Keratinocyte (primary cell): ENCODE measurements around the gene HUS1B.

Source experiments
- EZH2 ChIP-seq: IDR thresholded peaks from one replicate; pipeline ENCODE4 v1.6.1; 2012; ENCODE audit warnings: inconsistent platforms, mild to moderate bottlenecking, low read length, moderate library complexity
- TF ChIP-seq, protein P1 (sequence below), 3 experiments: IDR thresholded peaks in 1 of 3; conservative IDR thresholded peaks in 1 of 3; optimal IDR thresholded peaks in 1 of 3; 2 replicates in 2 of 3; 3 replicates in 1 of 3; pipeline versions ENCODE3 to v1.5.1; 2011; ENCODE audit warnings: low read length in 3 of 3, mild to moderate bottlenecking in 3 of 3, moderate library complexity in 2 of 3, control low read depth in 1 of 3, inconsistent platforms in 1 of 3; ENCODE audit not compliant: insufficient read depth in 2 of 3; ENCODE audit errors: extremely low read depth in 1 of 3

DNA sequence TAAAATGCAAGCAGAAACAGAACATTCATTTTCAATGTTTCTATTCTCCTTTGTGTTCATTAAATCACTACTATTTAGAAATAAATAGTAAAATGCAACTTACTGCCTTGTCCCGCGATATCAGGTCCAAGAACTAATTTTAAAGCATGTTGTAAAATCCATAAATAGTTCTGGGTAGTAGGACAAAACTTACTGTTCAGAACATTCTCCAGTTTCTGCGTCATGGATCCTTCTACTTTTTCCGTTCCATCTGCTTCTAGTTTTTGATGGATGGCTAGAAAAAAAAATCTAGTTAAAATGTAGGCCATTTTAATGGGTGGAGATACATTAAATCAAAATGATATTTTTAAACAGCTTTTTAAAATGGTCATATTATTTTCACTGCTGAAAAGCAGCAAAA, 47.0 kb downstream of the HUS1B start:
- TF ChIP-seq, protein P1, sequence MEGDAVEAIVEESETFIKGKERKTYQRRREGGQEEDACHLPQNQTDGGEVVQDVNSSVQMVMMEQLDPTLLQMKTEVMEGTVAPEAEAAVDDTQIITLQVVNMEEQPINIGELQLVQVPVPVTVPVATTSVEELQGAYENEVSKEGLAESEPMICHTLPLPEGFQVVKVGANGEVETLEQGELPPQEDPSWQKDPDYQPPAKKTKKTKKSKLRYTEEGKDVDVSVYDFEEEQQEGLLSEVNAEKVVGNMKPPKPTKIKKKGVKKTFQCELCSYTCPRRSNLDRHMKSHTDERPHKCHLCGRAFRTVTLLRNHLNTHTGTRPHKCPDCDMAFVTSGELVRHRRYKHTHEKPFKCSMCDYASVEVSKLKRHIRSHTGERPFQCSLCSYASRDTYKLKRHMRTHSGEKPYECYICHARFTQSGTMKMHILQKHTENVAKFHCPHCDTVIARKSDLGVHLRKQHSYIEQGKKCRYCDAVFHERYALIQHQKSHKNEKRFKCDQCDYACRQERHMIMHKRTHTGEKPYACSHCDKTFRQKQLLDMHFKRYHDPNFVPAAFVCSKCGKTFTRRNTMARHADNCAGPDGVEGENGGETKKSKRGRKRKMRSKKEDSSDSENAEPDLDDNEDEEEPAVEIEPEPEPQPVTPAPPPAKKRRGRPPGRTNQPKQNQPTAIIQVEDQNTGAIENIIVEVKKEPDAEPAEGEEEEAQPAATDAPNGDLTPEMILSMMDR (optimal IDR thresholded peaks at IDR 0.05 in 1 of 3, IDR thresholded peaks at IDR 0.05 in 1 of 3, conservative IDR thresholded peaks at IDR 0.05 in 1 of 3; ENCODE audit: extremely low read depth in 1 of 3, insufficient read depth in 2 of 3, low read length in 3 of 3) = no peak
- no peak for TF ChIP-seq EZH2
